Bronchial epithelial cell (primary cell): ENCODE results near the gene DGKG. TPM values are rescaled to one million over a fixed set of nuclear protein-coding genes. Genes with fewer than 3 reads are reported as not detected.

ENCODE experiments used
- DNase-seq: peaks from one replicate; pipeline ENCODE4 v3.0.0-alpha.2; 2010; ENCODE audit warnings: low read depth
- FAIRE-seq: peaks from 2 replicates; lab custom pipeline; 2011; peaks lifted over from hg19 to GRCh38; lab: Jason Lieb, UNC
- H3K27me3 ChIP-seq: 2 replicates; pipeline ENCODE4 v1.5.1; 2011; ENCODE audit warnings: low read length; ENCODE audit not compliant: control insufficient read depth, insufficient read depth
- H3K36me3 ChIP-seq: 2 replicates; pipeline ENCODE4 v1.5.1; 2011; ENCODE audit warnings: low read length; ENCODE audit not compliant: control insufficient read depth, insufficient read depth
- H3K4me3 ChIP-seq: 2 replicates; pipeline ENCODE4 v1.5.1; 2011; ENCODE audit warnings: mild to moderate bottlenecking, low read depth, low read length, control low read depth
- total RNA-seq: library from RNA; depleted of rRNA; stranded (reverse); fragments of >200 nt; gene quantifications from 2 replicates; pipeline ENCODE4 v1.2.1, GENCODE V29; 2014
- TF ChIP-seq, protein P1 (sequence below): IDR thresholded peaks from 2 replicates; pipeline ENCODE4 v1.5.1; 2011; ENCODE audit warnings: mild to moderate bottlenecking, moderate library complexity, low read length, control low read depth, inconsistent platforms; ENCODE audit not compliant: insufficient read depth, severe bottlenecking

Gene DGKG
- total RNA-seq, 1 donor from 2014 or later, result not detected

DNA sequence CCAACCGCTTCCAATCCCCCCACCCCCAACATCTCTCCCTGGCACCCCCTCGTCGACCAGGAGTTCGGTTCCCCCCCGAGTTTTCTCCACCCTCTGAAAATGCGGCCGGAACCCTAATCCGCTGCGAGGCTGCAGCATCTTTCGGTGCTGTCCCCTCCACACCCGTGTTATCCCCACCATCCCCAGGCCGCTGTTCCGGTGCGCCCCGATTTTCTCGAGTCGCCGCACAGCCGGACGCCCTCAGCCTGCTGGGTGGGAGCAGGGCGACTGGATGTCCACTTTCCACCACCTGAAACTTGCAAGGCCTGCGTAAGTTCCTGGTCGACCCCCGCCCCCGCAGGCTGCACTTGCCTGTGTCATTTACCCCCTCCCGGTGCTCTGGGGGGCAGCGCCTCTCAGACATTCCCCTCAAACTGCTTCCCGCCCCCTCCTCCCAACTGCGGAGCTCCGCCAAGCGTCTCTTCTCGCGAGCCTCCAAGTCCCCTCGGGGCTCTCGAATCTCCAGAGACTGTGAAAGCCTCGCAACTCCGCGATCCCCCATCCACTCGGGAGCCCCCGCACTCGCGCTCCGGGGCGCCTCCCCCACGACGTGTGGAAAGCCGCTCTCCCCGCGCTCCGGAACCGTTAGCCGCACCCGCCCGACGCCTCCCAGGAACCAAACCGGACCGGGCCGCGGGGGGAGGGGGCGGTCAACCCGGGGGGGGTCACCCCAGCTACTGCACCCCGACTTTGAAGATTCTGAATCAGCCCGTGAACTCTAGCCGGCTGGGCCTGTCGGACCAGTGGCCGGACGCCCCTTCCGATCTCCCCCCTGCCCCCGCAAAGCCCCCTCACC lies 253.7 kb downstream of the DGKG start:
- Histone ChIP-seq H3K4me3 (peak overlapping the region; percentile 54), H3K36me3 (no peaks in the 10 kb centered on the region), H3K27me3 (no peaks in the 10 kb centered on the region)
- FAIRE-seq (no peak), DNase-seq (no peak)
- TF ChIP-seq, protein P1, sequence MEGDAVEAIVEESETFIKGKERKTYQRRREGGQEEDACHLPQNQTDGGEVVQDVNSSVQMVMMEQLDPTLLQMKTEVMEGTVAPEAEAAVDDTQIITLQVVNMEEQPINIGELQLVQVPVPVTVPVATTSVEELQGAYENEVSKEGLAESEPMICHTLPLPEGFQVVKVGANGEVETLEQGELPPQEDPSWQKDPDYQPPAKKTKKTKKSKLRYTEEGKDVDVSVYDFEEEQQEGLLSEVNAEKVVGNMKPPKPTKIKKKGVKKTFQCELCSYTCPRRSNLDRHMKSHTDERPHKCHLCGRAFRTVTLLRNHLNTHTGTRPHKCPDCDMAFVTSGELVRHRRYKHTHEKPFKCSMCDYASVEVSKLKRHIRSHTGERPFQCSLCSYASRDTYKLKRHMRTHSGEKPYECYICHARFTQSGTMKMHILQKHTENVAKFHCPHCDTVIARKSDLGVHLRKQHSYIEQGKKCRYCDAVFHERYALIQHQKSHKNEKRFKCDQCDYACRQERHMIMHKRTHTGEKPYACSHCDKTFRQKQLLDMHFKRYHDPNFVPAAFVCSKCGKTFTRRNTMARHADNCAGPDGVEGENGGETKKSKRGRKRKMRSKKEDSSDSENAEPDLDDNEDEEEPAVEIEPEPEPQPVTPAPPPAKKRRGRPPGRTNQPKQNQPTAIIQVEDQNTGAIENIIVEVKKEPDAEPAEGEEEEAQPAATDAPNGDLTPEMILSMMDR, result no peak

DNA sequence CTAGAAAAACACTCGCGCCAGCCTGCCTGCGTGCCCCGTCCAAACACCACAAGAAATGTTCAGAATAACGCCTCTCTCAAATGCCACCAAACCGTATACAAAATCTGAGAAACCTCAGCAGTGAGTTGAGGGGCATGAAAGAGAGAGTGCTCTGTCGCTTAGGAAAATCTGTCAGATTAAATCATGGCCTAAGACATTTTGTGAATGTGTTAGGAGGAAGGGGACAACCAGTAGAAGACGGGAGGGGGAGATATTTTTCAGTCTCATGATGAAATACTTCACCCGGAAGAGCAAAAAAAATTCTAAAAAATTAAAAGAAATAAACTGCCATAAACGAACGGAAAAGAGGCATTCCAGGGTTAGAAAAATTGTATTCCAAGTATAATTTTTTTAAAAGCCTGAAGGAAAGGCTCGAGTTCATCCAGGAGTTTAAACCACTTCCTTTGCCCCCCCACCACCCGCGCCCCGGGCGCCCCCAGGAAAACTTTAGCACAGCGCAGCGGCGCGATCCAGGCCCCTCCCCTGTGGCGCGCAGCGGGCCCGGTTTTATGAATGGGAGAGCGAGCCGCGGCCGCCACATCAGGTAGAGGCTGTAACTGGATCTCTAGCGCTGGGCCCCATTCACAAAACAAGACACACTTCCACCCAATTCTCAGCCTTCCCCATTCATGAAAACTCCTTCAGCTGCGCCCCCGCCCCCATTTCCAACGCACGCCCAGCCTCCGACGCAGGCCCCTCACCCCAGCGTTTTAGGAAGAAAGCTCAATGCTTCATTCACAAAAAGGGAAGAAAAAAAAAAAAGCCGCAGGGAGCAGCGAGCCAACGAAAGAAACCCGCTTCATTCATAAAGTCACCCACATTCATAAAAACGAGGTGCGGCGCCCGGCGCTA lies 254.6 kb downstream of the DGKG start:
- TF ChIP-seq, protein P1, result no peak
- Histone ChIP-seq H3K36me3 (no peaks in the 10 kb centered on the region), H3K4me3 (peak overlapping the region; percentile 54), H3K27me3 (no peaks in the 10 kb centered on the region)
- DNase-seq, result peak; percentile 38
- no peak for FAIRE-seq

DNA sequence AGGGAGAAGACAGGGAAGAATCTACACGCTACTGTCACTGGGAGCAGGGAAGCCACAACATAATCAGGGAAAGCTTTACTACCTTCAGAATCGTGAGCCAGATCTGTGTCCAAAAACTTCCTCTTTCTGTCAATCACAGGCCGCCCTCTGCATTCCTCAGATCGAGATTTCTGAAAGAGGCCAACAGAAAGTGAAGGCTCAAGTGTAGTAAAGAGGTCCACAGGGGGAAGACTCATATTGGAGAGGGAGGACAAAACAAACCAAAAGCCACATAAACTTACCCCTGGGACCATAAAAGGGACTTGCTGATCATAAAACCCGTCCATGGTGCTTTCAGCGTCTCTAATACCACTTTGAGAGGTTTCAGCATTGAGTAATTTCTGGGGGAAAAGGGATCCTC lies 256.5 kb downstream of the DGKG start:
- FAIRE-seq (no peak), DNase-seq (no peak)
- Histone ChIP-seq H3K4me3 (no peak overlapping the region), H3K27me3 (no peaks in the 10 kb centered on the region), H3K36me3 (no peaks in the 10 kb centered on the region)
- TF ChIP-seq, protein P1, result no peak

DNA sequence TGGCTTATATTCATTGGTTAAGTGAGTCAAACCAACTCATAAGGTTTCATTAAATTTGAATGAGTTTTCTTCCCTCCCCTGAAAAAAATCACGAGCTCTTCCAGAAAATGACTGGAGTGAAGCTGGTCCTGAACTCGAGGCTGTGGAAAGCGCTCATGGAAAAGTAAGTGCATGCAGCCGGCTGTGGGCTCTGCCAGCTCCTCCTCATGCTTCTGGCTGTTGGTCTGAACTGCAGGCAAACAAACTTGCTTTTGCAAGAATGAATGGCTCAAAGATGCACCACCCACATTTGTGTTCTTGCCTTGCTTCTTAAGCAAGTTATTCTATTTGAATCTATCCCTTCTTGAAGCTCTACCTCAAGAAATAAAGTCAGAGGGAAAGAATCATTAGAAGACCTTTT lies 259.3 kb downstream of the DGKG start:
- DNase-seq (no peak), FAIRE-seq (no peak)
- TF ChIP-seq, protein P1, result no peak
- Histone ChIP-seq H3K4me3 (no peak overlapping the region), H3K27me3 (no peaks in the 10 kb centered on the region), H3K36me3 (no peaks in the 10 kb centered on the region)

DNA sequence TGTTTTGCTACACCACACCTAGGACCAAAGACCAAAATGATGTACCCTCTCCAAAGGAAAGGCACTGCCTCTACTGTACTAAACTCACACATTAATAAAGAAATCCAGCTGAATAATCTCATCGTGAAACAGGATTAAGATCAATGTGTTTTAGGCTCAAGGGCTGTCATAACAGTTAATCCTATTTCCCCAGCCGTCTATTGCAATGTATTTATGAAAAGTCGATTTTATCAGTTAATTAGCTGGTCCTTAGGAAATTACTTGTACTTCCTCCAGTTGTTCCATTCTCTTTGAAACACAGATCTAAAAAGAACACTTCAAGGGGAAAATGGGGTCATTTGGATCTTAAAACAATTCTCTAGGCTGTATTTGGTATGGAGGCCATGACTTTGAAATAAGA lies 261.6 kb downstream of the DGKG start:
- DNase-seq (no peak), FAIRE-seq (no peak)
- TF ChIP-seq, protein P1, result no peak
- Histone ChIP-seq H3K27me3 (no peaks in the 10 kb centered on the region), H3K36me3 (no peaks in the 10 kb centered on the region), H3K4me3 (no peak overlapping the region)
